ENCODE measurements around the gene COL18A1.
"Not testable (repeated sequence)": the region's sequence is repeated elsewhere in the genome, so short reads cannot be mapped to it uniquely, and the experiment has no call there.

COL18A1 gene

GRCh38 chr21:45527151-45527999 is 122.4 kb downstream of the COL18A1 start:
- DNase-seq, result not testable (repeated sequence)

- DNase-seq, result no peak
These were observed 123.2 kb downstream of the COL18A1 start for GRCh38 chr21:45528028-45528705.

GRCh38 chr21:45528981-45529784 is 124.2 kb downstream of the COL18A1 start:
- no peak for DNase-seq

GRCh38 chr21:45529785-45530422 is 124.9 kb downstream of the COL18A1 start:
- DNase-seq, result no peak

GRCh38 chr21:45530423-45531113 is 125.6 kb downstream of the COL18A1 start:
- no peak for DNase-seq

GRCh38 chr21:45531114-45531392 is 126.1 kb downstream of the COL18A1 start:
- DNase-seq, result not testable (repeated sequence)

- no peak for DNase-seq
These were observed 126.6 kb downstream of the COL18A1 start for GRCh38 chr21:45531393-45532215.

- no peak for DNase-seq
These were observed 127.9 kb downstream of the COL18A1 start for GRCh38 chr21:45532826-45533360.

- no peak for DNase-seq
These were observed 128.4 kb downstream of the COL18A1 start for GRCh38 chr21:45533361-45533845.

- DNase-seq, result no peak
These were observed 129.1 kb downstream of the COL18A1 start for GRCh38 chr21:45533846-45534635.

- DNase-seq, result no peak
These were observed 129.8 kb downstream of the COL18A1 start for GRCh38 chr21:45534636-45535331.

GRCh38 chr21:45535341-45536081 is 130.5 kb downstream of the COL18A1 start:
- no peak for DNase-seq

- DNase-seq, result no peak
These were observed 131.5 kb downstream of the COL18A1 start for GRCh38 chr21:45536301-45537081.

GRCh38 chr21:45537111-45537745 is 132.3 kb downstream of the COL18A1 start:
- DNase-seq, result no peak

- no peak for DNase-seq
These were observed 132.9 kb downstream of the COL18A1 start for GRCh38 chr21:45537746-45538291.

GRCh38 chr21:45538381-45539045 is 133.5 kb downstream of the COL18A1 start:
- no peak for DNase-seq

Measured in DMS 273 treated with DMSO at 0.1 percent for 48 hours (cell line).